Stimulated activated CD4-positive, alpha-beta T cell treated with anti-CD3 and anti-CD28 coated beads, Interleukin-4, amount 100 ng/mL, for 24 hours (primary cell): ENCODE data around the gene CDK3.
"Not testable (repeated sequence)": the region's sequence is repeated elsewhere in the genome, so short reads cannot be mapped to it uniquely, and the experiment has no call there.

Experiments used
- DNase-seq: peaks from one replicate; pipeline ENCODE4 v3.0.0-alpha.2; 2020

CDK3 gene

DNA sequence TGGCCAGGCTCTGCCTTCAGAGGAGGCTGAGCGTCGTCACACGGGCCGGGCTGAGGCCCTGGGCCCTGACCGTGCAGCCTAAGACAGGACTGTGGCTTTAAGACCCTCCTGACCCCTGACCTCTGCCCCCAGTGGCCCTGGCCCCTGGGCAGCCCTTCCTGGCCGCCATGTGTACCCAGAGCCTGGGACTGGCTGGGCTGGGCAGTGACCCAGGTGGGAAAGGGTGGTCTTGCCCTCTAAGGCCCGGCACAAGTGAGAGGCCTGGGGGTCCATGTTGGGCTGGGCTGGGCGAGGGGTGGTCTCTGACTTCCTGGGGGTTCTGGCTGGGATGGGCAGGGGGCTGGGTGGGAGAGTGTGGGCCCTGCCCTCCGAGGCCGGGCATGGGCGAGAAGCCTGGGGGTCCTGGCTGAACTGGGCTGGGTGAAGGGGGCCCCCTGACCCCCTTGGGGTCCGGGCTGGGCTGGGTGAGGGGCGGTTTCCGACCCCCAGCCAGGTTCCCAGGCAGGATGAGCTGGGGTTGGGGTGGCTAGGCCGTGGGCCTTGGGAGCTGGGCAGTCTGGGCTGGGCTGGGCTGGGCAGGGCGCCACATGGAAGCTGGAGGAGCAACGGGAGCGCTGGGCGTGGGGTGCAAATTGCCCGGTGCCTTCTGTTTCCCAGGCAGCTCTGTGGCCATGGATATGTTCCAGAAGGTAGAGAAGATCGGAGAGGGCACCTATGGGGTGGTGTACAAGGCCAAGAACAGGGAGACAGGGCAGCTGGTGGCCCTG, at the start of gene CDK3:
Gene CDK3 (plus strand): TSS at position 101 of the 767 bp plus-strand sequence. CDS start 571 bp downstream, at position 672.
- no peak for DNase-seq

DNA sequence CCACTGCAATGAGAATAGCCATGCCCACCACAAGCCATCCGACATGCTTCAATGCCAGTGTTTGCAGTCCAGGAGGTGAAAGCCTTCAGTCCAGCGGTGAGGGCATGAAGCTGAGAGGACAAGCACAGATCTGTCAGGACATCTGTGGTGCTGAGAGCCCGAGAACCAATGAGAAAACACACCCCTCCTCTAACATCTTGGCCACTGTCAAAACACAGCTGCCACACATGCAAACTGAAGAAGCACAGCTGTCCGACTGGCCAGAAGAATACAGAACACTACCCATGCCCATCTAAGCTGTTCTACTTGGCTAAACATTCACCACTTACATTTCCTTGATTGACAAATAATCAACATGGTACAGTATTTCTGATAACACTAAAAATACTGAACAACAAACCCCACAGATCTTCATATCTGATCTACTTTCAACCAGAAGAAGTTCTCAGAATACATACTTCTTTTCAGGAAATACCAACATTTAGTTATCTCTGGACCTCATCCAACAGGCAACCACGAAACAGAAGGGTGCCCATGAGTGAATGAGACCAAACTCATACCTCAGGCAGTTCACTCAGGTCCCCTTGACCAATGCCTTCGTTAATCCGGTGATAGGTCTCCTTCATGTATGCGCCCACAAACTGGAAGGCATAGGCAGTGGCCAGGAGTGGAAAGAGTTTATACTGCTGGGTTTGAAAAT, 49.6 kb upstream of the CDK3 start:
- no peak for DNase-seq

DNA sequence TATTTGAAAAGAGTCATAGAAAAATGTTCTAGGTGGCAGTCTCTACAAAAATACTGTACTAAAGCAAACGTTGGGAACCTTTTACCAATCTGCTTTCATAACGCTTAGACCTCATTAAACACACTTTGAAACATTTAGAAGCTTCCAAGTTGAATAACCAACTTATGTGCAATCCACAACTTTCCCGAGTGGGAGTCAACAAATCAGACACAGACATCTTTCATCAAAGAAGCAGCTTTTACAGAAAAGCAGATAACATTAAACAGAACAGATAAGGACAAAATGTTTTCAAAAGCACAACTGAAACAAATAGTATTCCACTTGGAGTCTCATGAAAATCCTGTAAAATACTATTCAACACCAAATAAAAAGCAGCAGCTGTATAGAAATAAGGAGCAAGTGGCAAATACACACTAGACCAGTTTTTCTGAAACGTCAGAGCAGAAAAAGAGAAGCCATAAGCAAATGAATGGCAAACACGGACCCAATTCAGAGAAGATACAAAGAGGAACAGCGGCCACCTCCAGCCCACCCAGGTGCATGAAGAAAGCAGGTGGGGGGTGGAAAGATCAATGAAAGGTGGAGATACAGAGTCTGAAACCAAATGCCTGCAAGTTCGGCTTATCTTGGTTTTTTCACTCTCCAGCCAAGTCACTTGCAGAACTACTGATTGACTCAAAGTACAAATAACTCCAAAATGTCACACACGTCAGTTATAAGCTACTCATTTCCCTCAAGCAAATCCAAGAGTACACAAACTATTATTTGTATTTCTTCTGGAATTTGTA, 41.4 kb upstream of the CDK3 start:
- DNase-seq = no peak

DNA sequence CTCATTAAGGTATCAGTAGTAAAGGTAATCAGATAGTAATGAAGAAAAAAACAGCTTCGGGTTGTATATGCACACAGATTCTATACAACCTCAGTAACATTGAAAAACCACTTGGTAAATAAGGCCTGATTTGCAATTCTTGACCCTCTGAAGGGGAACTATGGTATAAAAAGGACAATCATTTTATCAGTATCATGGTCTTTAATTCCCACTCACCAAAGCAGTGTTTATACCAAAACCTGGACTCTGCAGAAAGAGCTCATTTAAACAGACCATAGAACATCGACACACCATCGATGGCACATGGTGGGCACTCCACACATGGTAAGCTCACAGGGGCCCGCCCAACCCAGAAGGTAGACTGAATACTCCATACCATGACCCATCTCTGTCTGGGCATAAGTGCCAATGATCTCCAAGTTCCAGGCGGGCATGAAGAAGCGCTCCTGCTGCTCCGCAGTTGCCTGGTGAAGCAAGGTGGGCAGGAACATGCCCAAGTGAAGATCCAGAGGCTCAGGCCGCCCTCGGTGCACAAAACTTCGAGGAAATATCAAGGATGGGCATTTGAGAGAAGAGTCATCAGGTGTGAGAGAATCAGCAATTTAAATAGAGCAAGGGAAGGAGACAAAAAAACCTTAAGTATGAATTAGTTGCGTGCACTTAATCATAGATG, 40.7 kb upstream of the CDK3 start:
- DNase-seq = no peak

DNA sequence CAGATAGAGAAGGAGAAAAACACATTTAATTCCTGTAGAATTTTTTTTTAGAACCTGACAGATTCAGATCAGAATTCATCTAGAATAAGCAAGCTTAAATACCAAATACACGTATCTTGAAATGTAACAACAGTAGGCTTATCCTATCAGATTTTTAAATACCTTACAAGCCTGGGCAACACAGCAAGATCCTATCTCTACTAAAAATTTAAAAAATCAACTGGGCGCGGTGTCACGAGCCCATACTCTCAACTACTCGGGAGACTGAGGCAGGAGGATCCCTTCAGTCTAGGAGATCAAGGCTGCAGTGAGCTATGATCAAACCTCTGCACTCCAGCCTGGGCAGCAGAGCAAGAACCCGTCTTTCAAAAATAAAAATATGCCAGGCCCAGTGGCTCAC, 35.2 kb upstream of the CDK3 start:
- DNase-seq = no peak

DNA sequence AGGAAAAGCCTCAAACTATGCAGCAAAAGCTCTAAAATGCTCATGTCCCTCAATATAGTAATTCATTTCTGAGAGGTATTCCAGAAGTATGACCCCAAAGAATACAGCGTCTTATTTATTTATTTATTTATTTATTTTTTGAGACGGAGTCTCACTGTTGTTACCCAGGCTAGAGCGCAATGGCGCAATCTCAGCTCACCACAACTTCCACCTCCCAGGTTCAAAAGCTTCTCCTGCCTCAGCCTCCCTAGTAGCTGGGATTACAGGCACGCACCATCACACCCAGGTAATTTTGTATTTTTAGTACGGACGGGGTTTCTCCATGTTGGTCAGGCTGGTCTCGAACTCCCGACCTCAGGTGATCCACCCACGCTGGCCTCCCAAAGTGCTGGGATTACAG, 31.6 kb upstream of the CDK3 start:
- DNase-seq = not testable (repeated sequence)

DNA sequence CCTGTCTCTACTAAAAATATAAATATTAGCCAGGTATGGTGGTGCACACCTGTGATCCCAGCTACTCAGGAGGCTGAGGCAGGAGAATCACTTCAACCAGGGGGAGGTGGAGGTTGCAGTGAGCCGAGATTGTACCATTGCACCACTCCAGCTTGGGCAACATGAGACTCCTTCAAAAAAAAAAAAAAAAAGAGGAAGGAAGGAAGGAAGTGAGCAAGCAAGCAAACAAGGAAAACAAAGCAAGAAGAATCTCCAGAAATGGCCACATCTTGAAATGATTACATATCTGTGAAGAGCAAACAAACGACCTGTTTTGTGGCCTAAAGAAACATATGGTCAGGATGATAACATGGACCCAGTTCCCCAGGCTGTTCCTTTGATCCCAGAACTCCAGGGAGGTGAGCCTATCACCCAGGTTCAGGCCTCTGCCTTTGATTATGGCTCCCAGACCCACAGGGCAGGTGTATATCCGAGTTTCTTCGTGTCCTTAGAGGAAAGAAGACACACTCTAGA, 30.6 kb upstream of the CDK3 start:
- no peak for DNase-seq

DNA sequence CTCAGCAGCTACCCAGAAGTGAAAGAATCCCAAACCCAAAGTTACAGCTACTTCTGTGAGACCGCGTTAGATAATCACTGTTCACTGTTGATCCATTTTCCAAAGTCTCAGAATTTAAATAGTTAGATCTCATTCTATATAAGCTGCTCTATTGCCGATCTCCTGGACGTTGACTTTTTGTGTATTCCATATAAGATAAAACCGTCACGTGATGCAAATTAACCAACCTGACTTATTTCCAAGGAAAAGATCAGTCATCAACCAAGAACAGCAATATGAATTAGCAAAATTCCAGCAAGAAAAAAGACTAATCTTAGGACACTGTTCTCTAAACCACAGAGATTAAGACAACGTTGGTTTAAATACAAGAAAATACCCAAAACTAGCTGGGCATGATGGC, 30.0 kb upstream of the CDK3 start:
- no peak for DNase-seq

DNA sequence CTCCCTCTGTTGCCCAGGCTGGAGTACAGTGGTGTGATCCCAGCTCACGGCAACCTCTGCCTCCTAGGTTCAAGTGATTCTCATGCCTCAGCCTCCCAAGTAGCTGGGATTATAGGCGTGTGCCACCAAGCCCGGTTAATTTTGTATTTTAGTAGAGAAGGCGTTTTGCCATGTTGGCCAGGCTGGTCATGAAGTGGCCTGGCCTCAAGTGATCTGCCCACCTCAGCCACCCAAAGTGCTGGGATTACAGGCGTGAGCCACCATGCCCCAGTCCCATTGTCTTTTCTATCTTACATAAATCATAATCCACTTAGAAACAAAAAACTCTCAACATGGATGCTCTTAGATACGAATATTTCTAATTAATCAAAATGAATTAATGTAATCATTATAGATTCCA, 25.5 kb upstream of the CDK3 start:
- not testable (repeated sequence) for DNase-seq

DNA sequence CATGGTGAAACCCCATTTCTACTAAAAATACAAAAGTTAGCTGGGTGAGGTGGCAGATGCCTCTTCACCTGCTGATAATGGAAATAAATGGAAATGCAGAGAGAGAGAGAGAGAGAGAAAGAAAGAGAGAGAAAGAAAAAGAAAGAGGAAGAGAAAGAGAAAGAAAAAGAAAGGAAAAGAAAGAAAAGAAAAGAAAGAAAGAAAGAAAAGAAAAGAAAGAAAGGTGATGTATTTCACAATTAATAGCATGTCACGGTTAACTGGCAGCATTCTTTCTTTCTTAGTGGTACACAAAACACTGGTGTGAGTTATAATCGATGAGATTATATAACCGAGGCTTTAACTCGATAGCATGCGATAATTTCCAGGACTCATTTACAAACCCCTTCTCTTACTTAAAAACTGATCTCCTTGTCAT, 24.9 kb upstream of the CDK3 start:
- DNase-seq = no peak

DNA sequence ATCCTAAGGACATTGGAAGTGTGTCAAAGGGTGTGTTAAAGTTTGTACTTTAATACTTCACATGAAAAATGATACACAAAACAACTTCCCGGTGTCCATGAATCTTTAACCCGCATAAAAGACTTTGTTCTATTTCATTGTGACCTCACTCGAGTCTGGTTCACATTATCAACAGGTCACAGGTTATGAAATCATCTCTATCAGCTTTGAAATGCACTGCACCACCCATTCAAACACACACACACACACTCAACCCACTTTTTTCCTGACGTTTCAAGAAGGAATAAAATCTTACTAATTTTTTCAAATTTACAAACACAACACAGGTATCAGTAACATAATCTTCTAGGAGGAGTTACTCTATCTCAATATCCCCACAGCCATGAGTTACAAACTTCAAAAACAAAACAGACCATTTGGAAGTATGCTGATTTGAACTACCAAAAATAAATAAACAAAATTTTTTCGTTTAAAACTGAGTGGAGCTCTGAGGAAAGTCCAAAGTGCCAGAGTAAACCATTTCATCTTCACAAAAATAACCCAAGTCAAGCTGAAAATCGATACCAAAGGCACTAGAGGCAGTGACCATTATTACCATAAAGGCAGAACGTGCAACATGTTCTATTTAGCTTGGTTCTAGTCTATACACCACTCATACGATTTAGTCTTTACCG, 24.3 kb upstream of the CDK3 start:
- no peak for DNase-seq

DNA sequence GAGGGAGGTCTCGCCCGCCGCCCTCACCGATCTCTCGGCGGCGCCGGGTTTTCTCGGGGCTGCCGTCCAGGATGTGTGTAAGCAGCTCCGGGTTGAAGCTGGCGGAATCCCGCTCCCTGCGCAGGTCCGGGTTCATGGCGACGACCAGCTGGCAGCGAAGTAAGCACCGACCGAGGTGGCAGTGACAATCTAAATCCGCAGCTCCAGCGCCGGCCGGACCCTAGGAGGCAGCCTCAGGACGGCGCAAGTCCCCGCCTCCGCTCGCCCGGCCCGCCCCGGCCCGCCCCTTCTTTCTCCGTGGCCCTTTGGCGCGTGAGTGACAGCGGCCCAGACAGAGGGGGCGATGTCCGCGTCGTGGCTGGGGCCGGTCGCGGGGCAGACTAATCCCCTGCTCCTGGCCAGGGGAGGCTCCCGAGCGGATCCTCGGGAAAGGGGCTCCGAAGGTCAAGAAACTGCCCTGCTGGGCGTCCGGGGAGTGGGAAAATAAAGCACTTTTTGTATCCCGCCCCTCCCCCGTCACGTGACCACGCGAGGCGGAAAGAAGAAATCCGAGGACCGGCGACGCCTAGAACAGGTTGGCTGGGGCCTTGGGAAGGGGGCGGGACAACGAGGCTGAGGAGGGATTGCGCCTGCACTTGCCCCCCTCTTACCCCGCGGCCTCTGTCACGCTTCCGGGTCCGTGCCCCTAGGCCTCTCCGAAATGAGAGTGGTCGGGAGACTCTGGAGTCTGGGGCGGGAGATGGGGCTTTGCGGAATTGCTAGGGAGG, 21.5 kb upstream of the CDK3 start, which contains the start of the genes ACOX1 and TEN1:
Gene ACOX1 (minus strand): TSS at position 229 of the 767 bp plus-strand sequence. CDS start 93 bp downstream, at position 136.
Gene TEN1 (plus strand): TSS at position 303 of the 767 bp plus-strand sequence. CDS start 6,953 bp downstream, outside the sequence.
- DNase-seq = peak; percentile 97

DNA sequence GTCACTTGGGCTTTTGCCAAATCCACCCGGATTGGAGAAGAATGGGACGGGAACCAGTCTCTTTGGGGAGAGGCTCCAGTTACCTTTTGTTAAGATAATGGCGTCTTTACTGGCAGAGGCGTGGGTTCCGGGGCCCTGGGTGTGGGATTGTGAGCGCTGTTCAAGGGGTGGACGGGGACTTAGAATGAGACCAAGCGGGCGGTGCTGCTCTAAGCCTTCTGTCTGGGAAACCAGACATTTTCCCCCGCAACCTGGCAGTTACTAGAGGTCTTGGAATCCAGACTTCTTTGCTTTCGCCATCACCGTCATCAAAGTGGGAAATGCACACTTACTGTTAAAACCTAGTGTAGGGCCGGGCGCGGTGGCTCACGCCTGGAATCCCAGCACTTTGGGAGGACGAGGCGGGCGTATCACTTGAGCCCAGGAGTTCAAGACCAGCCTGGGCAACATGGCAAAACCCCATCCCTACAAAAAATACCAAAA, 20.9 kb upstream of the CDK3 start:
- DNase-seq = no peak

DNA sequence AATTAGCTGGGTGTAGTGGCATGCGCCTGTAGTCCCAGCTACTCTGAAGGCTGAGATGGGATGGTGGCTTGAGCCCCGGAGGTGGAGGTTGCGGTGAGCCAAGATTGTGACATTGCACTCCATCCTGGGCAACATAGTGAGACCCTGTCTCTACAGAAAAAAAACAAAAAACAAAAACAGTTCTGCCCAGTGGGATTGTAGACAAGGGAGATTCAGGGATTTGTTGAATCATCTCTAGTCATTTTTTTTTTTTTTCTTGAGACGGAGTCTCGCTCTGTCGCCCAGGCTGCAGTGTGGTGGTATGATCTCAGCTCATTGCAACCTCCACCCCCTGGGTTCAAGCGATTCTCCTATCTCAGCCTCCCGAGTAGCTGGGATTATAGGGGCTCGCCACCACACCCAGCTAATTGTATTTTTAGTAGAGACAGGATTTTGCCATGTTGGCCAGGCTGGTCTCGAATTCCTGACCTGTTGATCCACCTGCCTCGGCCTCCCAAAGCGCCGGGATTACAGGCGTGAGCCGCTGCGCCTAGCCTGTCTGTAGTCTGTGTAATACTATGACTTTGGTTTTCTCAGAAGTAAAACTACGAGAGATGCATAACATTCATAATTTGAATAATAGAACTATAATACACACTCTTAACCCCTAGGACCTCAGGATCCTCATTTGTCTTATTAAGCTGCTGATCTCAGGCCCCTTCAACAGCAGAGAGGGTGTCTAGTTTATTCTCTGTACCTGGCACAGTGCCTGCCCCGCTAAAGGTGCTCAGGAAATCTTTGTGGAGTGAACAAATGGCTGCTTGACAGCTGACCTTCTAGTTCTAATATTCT, 20.3 kb upstream of the CDK3 start:
- DNase-seq = no peak

DNA sequence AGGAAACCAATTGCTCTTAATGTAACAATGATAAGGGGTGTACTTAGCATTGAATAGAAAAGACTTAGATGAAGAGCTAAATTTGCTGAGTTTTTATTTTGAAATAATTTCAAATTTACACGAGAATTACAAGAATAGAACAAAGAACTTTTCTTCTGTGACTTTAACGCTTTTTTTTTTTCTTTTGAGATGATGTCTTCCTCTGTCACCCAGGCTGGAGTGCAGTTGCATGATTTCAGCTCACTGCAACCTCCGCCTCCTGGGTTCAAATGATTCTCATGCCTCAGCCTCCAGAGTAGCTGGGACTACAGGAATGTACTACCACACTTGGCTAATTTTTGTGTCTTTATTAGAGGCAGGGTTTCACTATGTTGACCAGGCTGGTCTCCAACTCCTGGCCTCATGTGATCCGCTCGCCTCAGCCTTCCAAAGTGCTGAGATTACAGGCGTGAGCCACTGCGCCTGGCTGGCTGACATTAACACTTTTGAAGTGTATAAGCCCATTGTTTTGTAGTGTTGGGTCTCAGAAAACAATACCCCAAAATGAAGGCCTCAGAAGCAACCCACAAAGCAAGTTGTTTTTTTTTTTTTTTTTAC, 19.5 kb upstream of the CDK3 start:
- DNase-seq = no peak

DNA sequence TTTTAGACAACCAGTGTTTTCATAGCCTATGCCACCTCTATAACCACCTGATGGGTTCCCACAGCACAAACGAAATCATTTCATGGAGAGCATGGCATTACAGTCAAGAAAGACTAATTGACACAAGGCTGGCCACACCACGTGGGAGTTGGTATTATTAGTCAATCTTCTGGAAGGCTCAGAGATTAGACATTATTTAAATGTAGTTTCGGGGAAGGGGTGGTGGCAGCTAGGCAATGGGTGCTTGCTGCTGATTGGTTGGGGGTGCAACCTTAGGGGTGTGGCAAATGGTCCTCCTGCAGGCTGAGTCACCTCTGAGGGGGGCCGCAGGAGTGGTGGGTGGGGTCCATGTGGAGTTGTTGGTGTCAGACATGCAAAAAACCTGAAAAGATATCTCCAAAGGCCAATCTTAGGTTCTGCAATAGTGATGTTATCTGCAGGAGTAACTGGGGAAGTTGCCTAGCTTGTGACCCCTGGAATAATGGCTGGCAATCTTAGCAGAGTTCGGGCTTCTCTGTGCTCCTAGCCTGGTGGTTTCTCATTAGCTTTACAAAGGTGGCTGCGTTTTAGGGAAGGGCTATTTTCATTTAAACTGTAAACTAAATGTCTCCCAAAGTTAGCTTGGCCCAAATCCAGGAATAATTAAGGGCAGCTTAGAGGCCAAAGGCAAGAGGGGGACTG, 17.0 kb upstream of the CDK3 start:
- DNase-seq = no peak

DNA sequence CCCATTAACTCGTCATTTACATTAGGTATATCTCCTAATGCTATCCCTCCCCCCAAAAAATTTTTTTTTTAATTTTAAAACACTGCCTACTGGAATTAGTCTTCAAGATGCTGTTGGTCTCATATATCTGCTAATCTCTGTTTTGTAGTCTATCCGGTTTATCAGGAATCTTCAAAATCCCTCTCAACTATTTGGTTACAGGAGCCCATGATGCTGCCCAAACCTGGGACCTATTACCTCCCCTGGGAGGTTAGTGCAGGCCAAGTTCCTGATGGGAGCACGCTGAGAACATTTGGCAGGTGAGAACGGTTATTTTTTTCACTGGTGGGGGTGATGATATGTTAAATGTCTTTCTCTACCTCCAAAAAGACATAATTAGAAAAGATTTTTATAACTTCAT, 14.7 kb upstream of the CDK3 start:
- DNase-seq = no peak

DNA sequence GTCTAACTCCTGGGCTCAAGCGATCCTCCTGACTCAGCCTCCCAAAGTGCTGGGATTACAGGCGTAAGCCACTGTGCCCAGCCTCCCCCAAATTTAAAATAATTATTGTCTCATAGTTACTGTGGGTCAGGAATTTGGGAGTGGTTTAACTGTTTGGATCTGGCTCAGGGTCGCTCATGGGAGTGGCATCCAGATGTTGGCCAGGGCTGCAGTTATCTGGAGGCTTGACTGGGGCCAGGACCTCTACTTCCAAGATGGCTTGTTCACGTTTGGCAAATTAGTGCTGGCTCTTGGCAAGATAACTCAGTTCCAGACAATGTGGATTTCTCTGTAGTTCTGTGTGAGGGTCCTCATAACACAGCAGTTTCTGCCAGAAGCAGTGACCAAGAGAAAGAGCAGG, 13.6 kb upstream of the CDK3 start:
- no peak for DNase-seq

DNA sequence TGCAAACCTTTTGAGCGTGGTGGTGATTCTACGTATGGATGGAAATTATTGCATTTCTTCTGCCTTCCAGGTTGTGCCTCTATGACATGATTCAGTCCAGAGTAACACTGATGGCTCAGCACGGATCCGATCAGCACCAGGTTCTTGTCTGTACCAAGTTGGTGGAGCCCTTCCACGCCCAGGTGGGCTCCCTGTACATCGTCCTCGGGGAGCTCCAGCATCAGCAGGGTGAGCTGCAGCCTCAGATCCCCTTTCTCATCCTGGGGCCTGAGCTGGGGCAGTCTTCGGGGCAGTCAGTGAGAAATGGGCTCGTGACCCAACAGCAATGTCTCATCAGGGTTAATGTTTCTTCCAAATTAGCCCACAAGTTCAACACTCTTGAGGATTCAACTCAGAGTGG, 9.3 kb upstream of the CDK3 start:
- no peak for DNase-seq
